CD4-positive, alpha-beta T cell treated with Interleukin-4 for 4 hours (primary cell): ENCODE measurements around the gene ESR1.
"Not testable (repeated sequence)": the region's sequence is repeated elsewhere in the genome, so short reads cannot be mapped to it uniquely, and the experiment has no call there.

Source experiments
- DNase-seq: peaks from one replicate; pipeline ENCODE4 v3.0.0-alpha.2; 2020

The ESR1 gene

DNA sequence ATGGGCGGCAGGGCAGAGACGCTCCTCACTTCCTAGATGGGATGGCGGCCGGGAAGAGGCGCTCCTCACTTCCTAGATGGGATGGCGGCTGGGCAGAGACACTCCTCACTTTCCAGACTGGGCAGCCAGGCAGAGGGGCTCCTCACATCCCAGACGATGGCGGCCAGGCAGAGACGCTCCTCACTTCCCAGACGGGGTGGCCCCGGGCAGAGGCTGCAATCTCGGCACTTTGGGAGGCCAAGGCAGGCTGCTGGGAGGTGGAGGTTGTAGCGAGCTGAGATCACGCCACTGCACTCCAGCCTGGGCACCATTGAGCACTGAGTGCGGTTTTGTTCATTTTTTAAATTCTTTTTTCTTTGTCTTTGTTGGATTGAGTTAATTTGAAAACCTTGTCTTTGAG lies 92.3 kb downstream of the ESR1 start:
- DNase-seq, result not testable (repeated sequence)

DNA sequence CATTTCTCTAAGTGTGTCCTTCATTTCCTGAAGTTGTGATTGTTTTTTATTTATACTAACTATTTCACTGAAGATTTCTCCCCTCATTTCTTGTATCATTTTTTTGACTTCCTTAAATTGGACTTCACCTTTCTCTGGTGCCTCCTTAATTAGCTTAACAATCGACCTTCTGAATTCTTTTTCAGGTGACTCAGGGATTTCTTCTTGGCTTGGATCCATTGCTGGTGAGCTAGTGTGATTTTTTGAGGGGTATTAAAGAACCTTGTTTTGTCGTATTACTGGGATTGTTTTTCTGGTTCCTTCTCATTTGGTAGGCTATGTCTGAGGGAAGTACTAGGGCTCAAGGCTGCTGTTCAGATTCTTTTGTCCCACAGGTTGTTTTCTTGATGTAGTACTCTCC lies 92.8 kb downstream of the ESR1 start:
- no peak for DNase-seq

DNA sequence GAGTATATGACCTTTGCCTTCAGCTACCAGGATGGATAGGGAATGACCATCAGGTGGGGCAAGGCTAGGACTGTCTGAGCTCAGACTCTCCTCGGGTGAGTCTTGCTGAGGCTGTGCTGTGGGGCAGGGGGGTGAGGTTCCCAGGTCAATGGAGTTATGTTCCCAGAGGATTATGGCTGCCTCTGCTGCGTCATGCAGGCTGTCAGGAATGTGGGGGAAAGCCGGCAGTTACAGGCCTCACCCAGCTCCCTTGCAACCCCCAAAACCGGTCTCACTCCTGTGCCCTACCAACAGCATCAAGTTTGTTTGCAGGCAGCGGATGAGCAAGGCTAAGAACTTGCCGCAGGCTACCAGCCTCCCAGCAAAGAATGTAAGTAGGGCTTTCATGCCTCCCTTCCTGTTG lies 93.5 kb downstream of the ESR1 start:
- no peak for DNase-seq

DNA sequence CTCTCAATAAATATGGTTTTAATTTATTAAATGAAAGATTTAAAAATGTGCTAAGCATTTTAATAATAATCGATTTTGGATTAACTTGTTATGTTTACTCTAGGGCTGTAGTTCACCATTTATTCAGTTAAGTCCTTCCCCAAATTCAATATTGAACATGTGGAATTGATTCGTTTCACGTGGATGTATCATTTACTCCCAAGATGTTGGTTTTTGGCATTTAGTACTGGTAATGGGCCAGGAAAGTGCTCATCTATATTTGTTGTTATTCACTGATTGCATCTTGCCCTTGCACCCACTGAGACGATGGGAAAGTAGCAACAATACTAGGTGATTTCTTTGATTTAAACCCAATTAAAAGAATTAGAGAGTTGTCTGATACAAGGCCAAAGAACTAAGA lies 97.1 kb downstream of the ESR1 start:
- no peak for DNase-seq

DNA sequence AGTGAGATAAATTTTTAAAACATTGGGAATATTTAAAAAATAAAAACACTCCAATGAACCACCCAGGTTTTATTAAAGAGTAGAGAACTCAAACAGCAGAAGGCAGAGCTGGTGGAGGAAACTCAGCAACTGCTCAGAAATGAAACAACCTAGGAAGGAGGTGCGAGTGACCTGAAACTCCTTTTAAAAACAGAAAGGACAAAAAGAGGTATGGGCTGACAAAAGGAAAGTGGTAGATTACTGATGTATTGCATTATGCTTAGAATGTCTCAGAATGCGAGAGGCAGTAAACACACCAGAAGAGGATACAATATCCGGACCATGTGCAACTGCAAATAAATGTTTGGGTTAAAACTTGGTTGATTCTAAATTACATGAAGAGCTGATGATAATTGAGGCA lies 97.6 kb downstream of the ESR1 start:
- DNase-seq, result no peak

DNA sequence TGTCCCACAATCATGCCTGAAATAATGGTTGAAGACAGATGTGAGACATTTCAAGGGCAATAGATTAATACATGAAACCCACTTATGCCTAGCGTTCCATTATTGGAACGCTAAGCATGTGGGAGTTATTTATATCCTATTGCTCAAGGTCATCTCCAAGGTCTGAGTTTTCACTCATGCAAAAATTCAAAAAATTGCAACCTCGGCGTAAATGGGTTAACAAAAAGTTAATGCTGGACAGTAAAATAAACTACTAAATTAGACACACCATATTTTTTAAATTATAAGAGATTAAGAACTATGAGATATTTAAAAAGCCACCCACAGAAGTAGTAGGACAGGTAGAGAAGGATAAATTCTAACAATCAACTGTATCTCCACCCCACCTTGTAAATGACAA lies 98.4 kb downstream of the ESR1 start:
- DNase-seq, result no peak

DNA sequence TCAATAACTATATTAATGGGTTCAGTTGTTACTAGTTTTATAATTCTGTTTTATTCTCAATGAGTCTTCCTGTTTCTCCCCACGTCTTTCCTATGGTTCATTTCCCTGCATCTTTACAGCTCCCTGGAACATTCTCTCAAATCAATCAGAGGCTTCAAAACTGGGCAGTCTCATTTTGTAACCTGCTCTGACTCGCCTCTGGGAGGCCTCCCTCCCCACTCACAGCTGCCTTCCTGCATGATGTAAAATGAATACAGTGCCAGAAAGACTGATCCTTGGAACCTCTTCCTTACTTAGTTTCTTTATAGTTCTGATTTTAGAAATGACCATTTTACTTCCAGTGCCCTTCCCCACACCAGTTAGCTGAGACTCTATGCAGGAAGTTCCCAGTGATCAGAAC lies 103.9 kb downstream of the ESR1 start:
- DNase-seq, result no peak

DNA sequence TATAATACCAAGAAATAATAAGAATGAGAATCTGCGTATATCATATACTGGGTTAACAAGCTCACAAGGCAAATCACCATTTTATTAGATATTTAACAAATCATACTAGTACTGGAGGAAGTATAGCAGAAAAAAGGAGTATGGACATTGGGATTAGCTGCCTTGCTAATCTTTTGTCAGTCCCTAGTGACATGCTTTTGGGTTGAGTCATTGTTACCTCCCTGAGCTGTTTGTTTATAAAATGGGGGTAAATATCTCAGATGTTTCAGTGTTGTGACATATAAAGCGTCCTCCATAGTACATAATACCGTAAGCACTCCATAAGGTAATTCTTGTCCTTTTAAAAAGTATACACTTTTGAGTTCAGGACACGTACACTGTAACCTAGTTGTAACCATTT lies 107.0 kb downstream of the ESR1 start:
- no peak for DNase-seq

DNA sequence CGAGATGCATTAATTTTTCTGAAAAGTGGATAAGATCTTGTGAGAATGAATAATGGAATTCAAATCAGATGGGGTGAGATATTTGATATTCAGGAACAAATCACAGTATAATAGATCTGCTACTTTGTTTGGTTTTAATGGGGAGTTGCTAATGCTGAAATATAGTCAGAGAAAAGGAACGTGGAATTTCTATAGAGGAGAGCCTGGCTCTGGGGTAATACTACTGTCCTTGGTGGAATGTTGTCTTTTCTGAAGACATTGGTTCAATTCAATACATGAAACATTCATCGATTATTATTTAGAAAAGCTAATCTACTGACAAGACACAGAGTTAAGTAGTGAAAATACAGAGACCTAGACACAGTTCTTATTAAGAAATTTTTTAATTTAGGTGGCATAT lies 108.6 kb downstream of the ESR1 start:
- no peak for DNase-seq

DNA sequence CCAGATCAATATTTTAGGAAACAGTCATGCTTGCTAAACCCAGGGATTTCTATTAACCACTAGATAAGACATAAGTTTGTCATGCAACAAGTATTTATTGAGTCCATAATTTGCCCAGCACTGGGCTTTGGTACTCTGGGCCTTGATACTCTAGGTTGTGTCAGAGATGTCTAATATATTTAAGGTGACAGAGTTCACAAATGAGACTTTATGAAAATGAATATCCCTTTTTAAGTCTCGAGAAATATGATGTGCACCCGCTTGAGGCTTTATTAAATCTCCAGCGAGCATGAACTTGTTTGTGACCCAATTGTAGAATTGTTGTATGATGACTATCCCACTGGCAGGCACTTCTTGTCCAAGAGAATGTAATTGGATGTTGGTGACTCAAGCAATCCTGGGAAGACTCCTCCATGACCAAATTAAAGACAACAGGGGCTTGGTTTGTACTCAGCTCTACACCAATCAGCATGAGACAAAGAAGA lies 109.2 kb downstream of the ESR1 start:
- DNase-seq, result no peak

DNA sequence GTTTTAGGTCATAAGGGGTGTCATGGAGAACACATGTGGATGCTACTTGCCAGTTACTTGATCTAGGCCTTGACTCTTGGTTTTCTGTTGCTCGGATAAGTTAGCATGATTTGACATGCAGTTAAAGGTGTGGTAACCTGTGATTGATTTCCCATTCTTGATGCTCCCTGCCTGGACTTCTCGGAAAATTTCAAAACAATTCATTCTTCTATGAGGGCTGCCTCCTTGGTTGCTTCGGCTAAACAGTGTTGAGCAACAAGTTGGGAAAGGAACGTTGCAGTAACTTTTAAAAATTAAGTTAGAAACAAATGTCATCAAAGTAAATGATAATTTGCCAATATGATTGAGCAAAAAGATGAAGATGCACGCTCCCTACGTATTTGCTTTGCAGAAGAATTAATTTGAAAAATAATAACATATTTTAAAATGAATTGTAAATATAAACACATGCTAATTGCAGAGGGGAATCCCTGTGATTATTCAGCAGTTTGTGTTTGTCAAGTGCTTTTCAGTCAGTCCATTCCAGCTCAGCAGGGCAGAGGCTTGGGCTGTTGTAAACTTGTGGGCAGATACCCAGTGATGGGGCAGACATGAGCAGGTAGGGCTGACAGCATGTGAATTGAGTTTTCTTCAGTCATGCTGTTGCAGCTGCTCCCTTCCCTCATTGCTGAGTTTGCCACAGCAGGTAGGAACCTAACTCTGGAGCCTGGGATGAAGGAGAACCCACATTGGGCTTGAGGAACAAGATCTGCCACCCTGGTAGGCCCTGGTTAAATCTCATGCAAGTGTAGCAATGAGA lies 110.2 kb downstream of the ESR1 start:
- DNase-seq, result no peak

DNA sequence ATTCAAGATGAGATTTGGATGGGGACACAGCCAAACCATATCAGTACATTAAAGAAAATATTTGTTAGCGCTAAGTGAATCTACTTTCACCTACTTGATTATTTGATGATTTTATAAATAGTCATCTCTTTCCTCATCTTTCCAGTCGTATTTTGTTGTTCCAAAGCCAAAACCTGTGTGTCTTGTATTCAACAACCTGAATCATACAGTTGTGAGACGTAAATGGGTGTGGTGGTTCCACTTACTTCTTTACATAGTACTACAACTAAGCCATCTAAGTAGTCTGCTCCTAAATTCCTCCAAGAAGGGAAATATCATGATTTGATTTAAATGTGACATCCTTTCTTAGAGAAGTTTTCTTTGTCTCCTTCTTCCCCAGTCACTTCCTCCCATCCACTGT lies 132.8 kb downstream of the ESR1 start:
- no peak for DNase-seq

DNA sequence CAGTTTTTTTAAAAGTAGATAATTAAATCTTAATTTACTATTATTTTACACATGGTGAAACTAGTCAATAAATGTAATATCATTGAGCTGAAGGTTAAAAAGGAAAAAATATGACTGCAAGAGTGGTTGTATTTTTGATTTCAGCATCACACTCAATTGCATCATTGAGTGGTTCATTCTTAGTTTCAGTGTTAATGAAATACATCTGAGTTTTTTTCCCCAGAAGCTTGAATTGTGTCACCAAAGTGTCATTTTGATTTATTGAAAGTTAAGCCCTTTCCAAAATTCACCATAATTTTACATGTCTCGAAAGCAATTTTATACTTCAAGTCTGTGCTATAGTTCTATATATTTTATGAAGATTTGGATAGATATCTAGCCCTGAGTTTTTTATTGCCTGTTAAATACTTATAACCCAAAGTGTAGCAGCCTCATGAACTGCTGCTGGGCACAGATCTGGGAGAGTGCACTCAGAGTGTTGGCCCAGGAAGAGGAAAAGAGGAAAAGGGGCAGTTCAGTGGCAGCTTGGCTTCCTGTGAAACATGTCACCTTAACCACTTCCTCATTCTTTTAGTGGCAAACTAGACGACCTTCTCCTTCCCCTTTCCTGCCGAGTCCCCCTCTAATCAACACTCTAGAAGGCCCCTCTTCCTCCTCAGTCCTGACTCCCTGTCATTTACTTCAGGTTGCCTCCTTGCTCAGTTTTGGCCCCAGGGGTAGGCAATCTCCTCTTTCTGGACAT lies 140.7 kb downstream of the ESR1 start:
- DNase-seq, result peak; percentile 2

DNA sequence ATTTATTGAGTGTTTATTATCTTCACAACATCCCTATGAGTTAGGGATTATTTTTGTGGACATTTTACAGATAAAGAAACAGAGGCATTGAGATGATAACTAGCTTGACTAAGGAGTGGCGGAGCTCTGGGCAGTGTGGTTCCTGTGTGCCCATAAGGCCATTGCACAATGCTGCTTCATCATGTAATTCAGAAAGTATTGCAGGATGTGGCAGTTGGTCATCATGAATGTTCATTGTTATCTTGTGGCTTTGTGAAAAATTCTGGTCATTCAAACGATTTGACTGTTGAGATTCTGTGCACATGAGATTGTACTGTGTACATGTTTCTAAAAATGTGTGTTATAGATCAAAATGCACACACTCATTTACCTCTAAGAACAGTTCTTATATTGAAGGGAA lies 150.8 kb downstream of the ESR1 start:
- no peak for DNase-seq

DNA sequence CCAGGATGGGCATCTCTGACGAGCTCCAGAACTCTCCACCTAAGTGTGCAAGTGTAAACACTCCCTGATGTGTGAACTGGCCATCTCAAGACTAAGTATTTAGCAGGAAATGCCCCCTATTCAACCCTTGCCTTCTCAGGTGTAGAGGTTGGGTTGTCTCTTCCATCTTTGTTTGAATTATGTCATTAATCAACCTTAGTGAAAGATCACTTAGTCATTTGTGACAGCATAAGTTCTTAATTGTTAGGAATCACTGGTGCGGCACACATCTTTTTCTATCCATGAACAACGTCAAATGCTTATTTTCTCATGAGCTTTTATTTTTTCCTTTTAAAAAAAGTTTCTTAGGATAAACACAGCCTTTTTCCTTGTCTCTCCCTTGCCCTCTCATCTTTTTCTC lies 151.6 kb downstream of the ESR1 start:
- no peak for DNase-seq

DNA sequence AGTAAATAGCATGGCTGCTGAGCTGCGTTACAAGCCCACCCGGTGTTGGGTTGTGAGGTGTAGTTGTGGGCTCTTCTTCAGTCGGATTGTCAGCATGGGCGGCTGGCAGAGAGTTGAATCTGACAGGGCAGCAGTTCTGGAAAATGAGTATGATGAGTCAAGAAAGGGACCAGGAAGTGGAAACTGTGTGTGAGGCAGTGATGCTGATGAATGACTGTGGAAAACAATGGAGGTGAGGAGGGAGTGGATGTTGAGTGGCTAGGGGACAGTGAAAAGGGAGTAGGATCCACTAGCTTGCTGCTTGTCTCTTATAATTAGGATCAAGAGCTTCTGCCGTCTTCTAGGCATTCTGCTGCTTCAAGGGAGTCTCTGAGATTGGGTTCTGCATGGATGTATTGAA lies 154.3 kb downstream of the ESR1 start:
- DNase-seq, result no peak

DNA sequence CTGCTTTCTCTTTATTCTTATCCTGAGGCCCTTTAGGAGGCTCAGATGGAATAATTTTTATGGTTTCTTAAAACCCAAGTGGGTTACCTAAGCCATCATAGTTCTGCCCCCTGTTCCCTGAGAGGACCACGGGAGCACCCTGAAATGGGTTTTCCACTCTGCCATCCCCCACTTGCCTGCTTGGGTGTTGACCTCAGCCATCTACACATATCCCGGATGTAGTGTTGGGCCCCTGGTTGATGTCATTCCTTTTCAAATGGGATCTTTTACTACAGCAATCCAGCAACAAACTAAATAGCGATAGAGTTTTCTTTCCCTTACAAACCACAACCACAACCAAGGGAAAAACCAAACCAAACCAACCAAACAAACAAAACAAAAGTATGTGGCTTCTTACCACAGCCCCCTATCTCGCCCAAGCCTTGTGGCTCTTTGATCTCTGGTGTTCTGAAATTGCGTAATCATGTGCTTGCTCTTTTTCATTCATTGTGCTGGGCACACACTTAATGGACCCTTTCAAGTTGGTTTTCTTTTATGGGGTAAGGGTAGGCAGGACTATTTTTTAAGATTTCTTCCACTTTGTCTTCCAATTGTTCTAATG lies 154.9 kb downstream of the ESR1 start:
- DNase-seq, result no peak

DNA sequence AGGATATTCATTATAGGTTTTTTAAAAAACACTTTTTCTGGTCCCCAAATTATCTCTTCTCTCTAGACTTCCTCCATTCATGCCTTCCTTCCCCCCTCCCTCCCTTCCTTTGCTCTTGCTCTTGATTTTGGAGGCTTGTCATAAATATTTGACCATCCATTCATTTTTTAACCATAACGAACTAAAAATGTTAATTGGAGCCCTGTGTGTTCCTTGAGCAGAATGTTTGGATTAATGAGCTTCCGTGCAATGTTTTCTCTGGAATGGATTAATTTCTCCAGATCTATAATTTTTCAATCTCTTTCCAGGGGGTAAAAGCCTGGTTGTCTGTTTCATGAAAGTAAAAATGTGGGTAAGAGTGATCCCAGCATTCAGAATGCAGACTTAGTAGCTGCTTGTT lies 155.5 kb downstream of the ESR1 start:
- DNase-seq, result no peak

DNA sequence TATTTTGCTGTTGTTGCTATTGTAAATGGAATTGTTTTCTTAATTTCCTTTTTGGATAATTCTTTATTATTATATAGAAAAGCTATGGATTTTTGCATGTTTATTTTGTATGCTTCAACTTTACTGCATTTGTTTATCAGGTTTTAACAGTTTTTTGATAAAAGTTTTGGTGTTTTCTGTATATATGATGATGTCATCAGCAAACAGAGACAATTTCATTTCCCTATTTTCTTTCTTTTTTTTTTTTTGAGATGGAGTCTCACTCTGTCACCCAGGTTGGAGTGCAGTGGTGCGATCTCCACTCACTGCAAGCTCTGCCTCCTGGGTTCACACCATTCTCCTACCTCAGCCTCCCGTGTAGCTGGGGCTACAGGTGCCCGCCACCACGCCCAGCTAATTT lies 156.9 kb downstream of the ESR1 start:
- DNase-seq, result not testable (repeated sequence)

DNA sequence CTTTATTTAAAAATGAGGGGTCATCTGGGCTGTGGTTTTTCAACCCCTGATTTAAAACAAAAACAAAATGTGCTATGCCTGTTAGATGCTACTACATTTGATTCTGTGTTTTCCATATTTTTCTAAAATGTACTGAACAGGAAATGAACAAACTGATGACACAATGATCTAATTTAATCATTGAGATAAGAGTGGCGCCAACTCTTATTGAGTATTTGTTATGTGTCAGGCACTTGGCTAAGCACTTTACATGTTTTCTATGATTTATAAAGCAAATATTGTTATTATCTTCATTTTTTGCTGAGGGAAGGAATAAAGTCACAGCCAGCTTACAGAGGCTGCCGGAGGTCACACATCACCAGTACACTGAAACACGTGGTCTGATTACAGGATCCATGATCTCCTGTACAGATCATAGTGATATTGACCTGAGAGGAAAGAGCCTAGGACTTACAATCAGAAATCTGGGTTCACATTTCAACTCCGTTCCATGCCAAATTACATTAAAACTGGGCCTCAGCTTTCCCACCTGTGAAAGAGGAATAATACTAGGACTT lies 166.7 kb downstream of the ESR1 start:
- no peak for DNase-seq

DNA sequence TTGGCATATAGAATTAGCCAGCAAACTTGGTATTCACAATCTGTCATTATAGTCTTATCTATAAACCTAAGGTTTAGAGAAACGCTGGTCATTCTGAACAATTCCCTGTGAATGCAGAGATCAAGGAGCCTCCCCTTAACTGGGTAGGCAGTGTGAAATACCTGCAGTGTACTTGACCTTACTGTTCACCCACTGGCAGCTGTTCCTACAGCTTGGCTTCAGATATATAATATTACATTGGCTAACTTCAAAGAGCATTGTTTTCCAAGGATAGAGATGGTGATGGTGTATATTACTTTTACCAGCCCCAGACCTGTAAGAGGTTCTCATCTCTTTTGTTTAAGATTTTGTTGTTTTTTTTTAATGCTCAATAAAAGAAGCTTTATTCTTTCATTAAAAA lies 168.3 kb downstream of the ESR1 start:
- DNase-seq, result no peak

DNA sequence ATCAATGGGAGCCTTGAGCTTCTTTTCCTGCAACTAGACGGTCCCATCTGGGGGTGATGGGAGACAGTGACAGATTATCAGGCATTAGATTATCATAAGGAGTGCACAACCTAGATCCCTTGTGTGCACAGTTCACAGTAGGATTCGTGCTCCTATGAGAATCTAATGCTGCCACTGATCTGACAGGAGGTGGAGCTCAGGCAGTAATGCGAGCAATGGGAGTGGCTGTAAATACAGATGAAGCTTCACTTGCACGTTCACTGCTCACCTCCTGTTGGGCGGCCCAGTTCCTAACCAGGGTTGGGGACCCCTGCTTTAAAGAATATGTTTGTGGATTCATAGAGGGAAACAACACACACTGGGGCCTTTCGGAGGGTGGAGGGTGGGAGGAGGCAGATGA lies 180.7 kb downstream of the ESR1 start:
- not testable (repeated sequence) for DNase-seq

DNA sequence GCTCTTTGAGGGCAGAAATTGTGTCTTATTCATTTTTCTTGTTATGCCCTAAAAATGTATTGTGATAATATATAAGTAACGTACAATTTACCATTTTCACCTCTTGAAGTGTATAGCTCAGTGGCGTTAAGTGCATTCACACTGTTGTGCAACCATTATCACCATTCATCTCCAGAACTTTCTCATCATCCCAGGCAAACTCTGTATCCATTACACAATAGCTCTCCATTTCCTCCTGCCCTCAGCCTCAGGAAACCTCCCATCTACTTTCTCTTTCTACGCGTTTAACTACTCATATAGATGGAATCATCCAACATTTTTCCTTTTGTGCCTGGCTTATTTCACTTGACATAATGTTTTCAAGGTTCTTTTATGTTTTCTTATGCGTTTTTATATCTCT lies 184.6 kb downstream of the ESR1 start:
- DNase-seq, result no peak

DNA sequence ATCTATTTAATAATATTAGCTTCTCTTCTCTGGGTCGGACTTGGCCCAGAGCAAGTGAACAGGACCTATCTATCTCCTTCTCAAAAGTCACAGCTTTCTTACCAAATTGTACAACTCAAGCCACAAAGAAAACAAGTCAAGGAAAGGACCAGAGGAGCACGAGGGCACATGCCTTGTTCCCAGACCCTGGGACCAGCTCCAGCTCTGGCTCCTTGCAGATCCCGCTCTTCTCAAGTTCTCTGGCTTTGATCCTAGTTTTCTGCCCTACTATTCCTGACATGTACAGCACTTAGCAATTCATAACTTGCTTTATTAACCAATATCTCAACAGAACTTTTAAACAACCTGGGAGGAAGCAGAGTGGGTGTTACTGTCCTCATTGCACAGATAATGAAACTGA lies 185.9 kb downstream of the ESR1 start:
- no peak for DNase-seq
